MM.1S (cell line): ENCODE data around the gene ATXN3L.

ENCODE experiments used
- DNase-seq: peaks from one replicate; pipeline ENCODE4 v3.0.0-alpha.2; 2015
- H2AFZ ChIP-seq: fragments of 300-600 bp; sonication (generic); 2 replicates; pipeline ENCODE4 v1.6.0; 2016; ENCODE audit warnings: antibody characterized with exemption, low read length
- H3F3A ChIP-seq: fragments of 300-600 bp; sonication (generic); 2 replicates; pipeline ENCODE4 v1.6.1; 2016; ENCODE audit warnings: mild to moderate bottlenecking, antibody characterized with exemption, low read length, moderate library complexity, mixed read lengths; ENCODE audit not compliant: insufficient read depth
- H3K27ac ChIP-seq: fragments of 300-600 bp; sonication (generic); 2 replicates; pipeline ENCODE4 v1.5.1; 2016; ENCODE audit warnings: mild to moderate bottlenecking, low read length
- H3K27me3 ChIP-seq: fragments of 300-600 bp; sonication (generic); replicated peaks from 2 replicates; pipeline ENCODE4 v1.6.0; 2016; ENCODE audit warnings: low read length; ENCODE audit not compliant: insufficient read depth
- H3K36me3 ChIP-seq: fragments of 300-600 bp; sonication (generic); replicated peaks from 2 replicates; pipeline ENCODE4 v1.6.1; 2016; ENCODE audit warnings: mild to moderate bottlenecking, low read length, mixed read lengths; ENCODE audit not compliant: insufficient read depth
- H3K4me1 ChIP-seq: fragments of 300-600 bp; sonication (generic); 2 replicates; pipeline ENCODE4 v1.6.1; 2016; ENCODE audit warnings: low read length, mixed read lengths
- H3K4me2 ChIP-seq: fragments of 300-600 bp; sonication (generic); 2 replicates; pipeline ENCODE4 v1.6.0; 2016; ENCODE audit warnings: low read depth, low read length
- H3K4me3 ChIP-seq: fragments of 300-600 bp; sonication (generic); 2 replicates; pipeline ENCODE4 v1.5.1; 2016; ENCODE audit warnings: low read length, mixed read lengths
- H3K79me2 ChIP-seq: fragments of 300-600 bp; sonication (generic); 2 replicates; pipeline ENCODE4 v1.6.1; 2016; ENCODE audit warnings: mixed run types, low read length, mixed read lengths
- H3K9ac ChIP-seq: fragments of 300-600 bp; sonication (generic); 2 replicates; pipeline ENCODE4 v1.6.1; 2016; ENCODE audit warnings: low read length, mixed read lengths
- H3K9me2 ChIP-seq: fragments of 300-600 bp; sonication (generic); replicated peaks from 2 replicates; pipeline ENCODE4 v1.6.1; 2016; ENCODE audit warnings: mild to moderate bottlenecking, low read length, mixed read lengths; ENCODE audit not compliant: insufficient read depth
- H3K9me3 ChIP-seq: fragments of 300-600 bp; sonication (generic); replicated peaks from 2 replicates; pipeline ENCODE4 v1.6.1; 2016; ENCODE audit warnings: mild to moderate bottlenecking, low read length, mixed read lengths; ENCODE audit not compliant: insufficient read depth
- H4K20me1 ChIP-seq: fragments of 300-600 bp; sonication (generic); 2 replicates; pipeline ENCODE4 v1.6.1; 2016; ENCODE audit warnings: mild to moderate bottlenecking, low read length, moderate library complexity, mixed read lengths; ENCODE audit not compliant: insufficient read depth
- EZH2 ChIP-seq: fragments of 300-600 bp; sonication (generic); optimal IDR thresholded peaks from 2 replicates; pipeline ENCODE3; 2017; ENCODE audit warnings: low read depth, mild to moderate bottlenecking, antibody characterized with exemption, low read length, mixed read lengths
- EZH2phosphoT487 ChIP-seq: fragments of 300-600 bp; sonication (generic); IDR thresholded peaks from 2 replicates; pipeline ENCODE4 v1.6.1; 2018; ENCODE audit warnings: antibody characterized with exemption, low read length
- TF ChIP-seq, protein P1 (sequence below): fragments of 300-600 bp; sonication (generic); IDR thresholded peaks from 2 replicates; pipeline ENCODE4 v1.5.1; 2016; ENCODE audit warnings: antibody characterized with exemption, low read length, mixed read lengths

The ATXN3L gene

DNA sequence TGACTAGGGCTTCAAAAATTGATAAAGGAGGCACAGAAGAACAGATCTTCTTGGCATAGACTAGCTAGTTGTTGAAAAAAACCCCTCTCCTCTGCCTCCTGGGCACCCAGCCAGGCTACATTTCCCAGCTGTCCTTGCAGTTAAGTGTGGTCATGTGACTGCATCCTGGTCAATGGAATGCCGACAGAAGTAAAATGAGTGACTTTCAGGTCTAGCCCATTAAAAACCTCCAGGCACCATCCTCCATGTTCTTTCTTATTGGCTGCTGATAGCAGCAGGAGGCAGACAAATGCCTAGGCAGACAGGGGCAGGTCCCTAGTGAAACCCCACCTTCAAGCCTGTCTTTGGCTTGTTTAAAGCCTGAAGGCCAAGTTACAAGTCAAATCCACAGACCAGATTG, 35.3 kb downstream of the ATXN3L start:
- no peak overlapping the region for H3K27ac ChIP-seq
- H3K79me2 ChIP-seq, result no peaks in the 10 kb centered on the region
- H3K4me2 ChIP-seq, result no peak overlapping the region
- no peaks in the 10 kb centered on the region for H3K27me3 ChIP-seq
- H3K9me2 ChIP-seq, result no peaks in the 10 kb centered on the region
- no peak overlapping the region for H3K9ac ChIP-seq
- TF ChIP-seq EZH2 (no peak), EZH2phosphoT487 (no peak)
- TF ChIP-seq, protein P1, sequence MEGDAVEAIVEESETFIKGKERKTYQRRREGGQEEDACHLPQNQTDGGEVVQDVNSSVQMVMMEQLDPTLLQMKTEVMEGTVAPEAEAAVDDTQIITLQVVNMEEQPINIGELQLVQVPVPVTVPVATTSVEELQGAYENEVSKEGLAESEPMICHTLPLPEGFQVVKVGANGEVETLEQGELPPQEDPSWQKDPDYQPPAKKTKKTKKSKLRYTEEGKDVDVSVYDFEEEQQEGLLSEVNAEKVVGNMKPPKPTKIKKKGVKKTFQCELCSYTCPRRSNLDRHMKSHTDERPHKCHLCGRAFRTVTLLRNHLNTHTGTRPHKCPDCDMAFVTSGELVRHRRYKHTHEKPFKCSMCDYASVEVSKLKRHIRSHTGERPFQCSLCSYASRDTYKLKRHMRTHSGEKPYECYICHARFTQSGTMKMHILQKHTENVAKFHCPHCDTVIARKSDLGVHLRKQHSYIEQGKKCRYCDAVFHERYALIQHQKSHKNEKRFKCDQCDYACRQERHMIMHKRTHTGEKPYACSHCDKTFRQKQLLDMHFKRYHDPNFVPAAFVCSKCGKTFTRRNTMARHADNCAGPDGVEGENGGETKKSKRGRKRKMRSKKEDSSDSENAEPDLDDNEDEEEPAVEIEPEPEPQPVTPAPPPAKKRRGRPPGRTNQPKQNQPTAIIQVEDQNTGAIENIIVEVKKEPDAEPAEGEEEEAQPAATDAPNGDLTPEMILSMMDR, result no peak
- DNase-seq, result no peak
- no peaks in the 10 kb centered on the region for H3K9me3 ChIP-seq
- H2AFZ ChIP-seq, result no peak overlapping the region
- H3K4me3 ChIP-seq, result no peak overlapping the region
- H3F3A ChIP-seq, result no peaks in the 10 kb centered on the region
- H3K4me1 ChIP-seq, result peaks cover 27% of the 10 kb centered on the region
- H3K36me3 ChIP-seq, result no peaks in the 10 kb centered on the region
- no peaks in the 10 kb centered on the region for H4K20me1 ChIP-seq

GRCh38 chrX:13283950-13284546, 35.8 kb downstream of the ATXN3L start:
- peaks cover 27% of the 10 kb centered on the region for H3K4me1 ChIP-seq
- no peak overlapping the region for H2AFZ ChIP-seq
- no peaks in the 10 kb centered on the region for H3K9me3 ChIP-seq
- no peaks in the 10 kb centered on the region for H3K9me2 ChIP-seq
- no peak overlapping the region; the same call in 1 of the 2 replicates for H3K27ac ChIP-seq
- no peak overlapping the region for H3K4me3 ChIP-seq
- no peaks in the 10 kb centered on the region for H3K27me3 ChIP-seq
- H3F3A ChIP-seq, result no peaks in the 10 kb centered on the region
- H3K9ac ChIP-seq, result no peak overlapping the region
- no peak for DNase-seq
- no peak for TF ChIP-seq EZH2
- TF ChIP-seq, protein P1, result no peak
- TF ChIP-seq EZH2phosphoT487, result no peak
- no peaks in the 10 kb centered on the region for H3K79me2 ChIP-seq
- no peaks in the 10 kb centered on the region for H4K20me1 ChIP-seq
- no peaks in the 10 kb centered on the region for H3K36me3 ChIP-seq
- H3K4me2 ChIP-seq, result 0 out of 2 replicates have a peak overlapping the region, but pooled peaks have one; percentile 11

DNA sequence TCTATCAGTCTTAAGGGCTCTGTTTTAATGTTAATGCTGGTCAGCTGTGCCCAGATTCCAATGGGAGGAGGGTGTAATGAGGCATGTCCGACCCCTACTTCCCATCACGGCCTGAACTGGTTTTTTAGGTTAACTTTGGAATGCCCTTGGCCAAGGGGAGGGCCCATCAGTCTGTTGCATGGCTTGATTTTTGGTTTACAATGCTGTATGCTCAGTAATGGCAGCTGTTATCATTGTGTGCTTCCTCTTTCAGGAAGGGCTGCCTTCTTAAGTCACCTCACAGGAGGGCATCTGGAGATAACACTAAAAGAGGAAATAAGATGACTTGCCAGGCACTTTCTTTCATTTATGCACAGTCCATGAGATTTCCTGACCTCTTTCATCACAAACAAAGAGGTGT, 36.3 kb downstream of the ATXN3L start:
- H3F3A ChIP-seq, result no peaks in the 10 kb centered on the region
- no peak overlapping the region for H3K4me3 ChIP-seq
- H3K9me2 ChIP-seq, result no peaks in the 10 kb centered on the region
- H3K9me3 ChIP-seq, result no peaks in the 10 kb centered on the region
- no peaks in the 10 kb centered on the region for H3K27me3 ChIP-seq
- no peak overlapping the region; the same call in 1 of the 2 replicates for H3K27ac ChIP-seq
- DNase-seq, result peak; percentile 48
- peaks cover 27% of the 10 kb centered on the region for H3K4me1 ChIP-seq
- TF ChIP-seq EZH2 (no peak), EZH2phosphoT487 (no peak)
- TF ChIP-seq, protein P1, result no peak; the same call in 1 of the 2 replicates
- no peak overlapping the region for H3K9ac ChIP-seq
- no peaks in the 10 kb centered on the region for H3K79me2 ChIP-seq
- H2AFZ ChIP-seq, result 0 out of 2 replicates have a peak overlapping the region, but pooled peaks have one; percentile 42
- no peaks in the 10 kb centered on the region for H3K36me3 ChIP-seq
- H4K20me1 ChIP-seq, result no peaks in the 10 kb centered on the region
- H3K4me2 ChIP-seq, result peak overlapping the region; percentile 11; the same call in 1 of the 2 replicates
